GM19463 (cell line): ENCODE data around the gene ALG8.
"Not testable (repeated sequence)": the region's sequence is repeated elsewhere in the genome, so short reads cannot be mapped to it uniquely, and the experiment has no call there.

ENCODE experiments used
- ATAC-seq: cut with Tn5 transposase; IDR thresholded peaks from one replicate; pipeline ENCODE4 v1.9.1; 2021; ENCODE audit warnings: mild to moderate bottlenecking, moderate library complexity; ENCODE audit not compliant: unreplicated experiment

ALG8 gene

DNA sequence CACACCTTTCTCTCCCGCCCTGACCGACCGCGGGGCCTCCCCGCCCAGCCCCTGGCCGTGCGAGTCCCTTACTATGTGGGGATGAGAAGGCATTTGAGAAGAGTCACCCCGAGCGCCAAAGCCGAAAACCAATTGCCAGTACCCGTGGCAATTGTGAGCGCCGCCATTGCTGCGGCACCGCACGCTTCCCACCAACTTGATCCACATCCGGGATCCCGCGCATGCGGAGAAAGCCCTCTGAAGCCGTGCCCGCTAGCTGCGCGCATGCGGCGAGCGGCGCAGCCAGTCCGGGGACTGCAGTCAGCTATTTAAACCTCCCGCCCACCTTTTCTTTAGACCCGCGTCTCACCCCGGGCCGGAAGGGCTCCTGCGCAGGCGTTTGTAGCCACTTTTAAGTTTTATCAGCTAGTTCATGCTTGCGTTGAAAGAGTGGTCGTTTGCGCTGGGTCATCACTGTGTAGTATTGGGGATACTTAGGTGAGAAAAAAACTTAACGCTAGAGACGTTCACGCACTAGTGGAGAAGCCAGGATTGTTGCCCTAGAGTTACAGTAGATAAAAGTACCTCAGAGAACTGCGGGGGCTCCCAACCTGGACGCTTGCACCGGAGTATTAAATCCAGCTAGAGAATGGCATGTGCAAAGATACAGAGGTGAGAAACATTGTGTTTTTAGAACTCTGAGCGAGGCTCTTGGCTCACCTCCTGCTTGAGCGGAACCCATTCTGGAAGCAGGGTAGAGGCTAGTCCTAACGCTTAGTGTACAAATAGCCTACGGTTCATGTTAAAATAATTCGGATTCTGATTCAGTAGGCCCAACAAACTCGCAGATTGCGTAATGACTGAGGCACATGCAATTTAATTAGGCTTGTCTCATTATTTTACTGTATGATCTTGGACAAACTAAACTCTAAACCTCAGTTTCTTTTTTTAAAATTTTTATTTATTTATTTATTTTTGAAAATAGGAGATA, at the start of gene ALG8:
ALG8 (minus strand) TSS at position 205 of the 970 bp plus-strand sequence; CDS start at position 167, 38 bp downstream.
- ATAC-seq: peak; percentile 94

DNA sequence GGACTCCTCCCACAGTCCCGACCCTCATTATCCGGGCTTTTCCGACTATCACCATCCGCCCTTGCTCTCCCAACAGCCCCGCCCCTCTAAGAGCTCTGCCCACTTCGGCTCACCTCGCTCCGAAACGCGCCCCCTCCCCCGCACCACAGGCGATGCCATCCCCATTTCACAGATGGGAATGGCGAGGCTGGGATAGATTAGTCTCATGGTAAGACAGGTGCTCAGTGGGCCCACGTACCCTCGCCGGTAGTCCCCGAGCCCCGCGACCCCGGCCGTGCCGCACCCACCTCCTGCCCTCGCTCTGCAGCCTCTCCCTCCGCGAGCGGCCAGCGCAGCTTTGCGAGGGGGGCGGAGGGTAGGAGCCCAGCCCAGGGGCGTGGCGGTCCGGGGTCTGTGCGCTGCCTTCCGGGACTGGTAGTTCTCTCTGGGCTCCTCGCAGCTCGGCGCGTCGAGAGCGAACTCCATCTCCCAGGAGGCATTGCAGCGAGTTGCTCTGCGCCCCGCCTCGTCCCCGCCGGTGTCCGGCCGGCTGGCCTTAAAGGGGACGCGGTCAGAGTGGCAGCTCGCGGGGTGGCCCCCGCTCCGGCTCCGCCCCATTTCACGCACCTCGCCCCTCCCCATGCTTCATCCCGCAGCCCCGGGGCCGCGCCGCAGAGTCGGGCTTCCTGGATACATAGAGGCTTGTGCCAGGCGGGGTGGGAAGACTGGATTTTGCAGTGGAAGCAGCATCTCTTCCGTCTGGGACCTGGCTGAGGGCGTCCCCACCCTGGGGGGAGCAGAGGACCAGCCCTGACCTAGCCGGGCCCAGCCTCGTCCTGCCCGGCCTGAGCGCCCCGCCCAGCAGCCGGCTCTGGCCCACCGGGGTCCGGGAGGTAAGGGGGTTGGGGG, 49.1 kb upstream of the ALG8 start, which contains the start of the genes KCTD21 and USP35:
KCTD21 (minus strand) TSS at position 341 of the 888 bp plus-strand sequence. CDS start 14,072 bp downstream, outside the sequence.
USP35 (plus strand) TSS at position 634 of the 888 bp plus-strand sequence. CDS start 7,327 bp downstream, outside the sequence.
- ATAC-seq: peak; percentile 94

DNA sequence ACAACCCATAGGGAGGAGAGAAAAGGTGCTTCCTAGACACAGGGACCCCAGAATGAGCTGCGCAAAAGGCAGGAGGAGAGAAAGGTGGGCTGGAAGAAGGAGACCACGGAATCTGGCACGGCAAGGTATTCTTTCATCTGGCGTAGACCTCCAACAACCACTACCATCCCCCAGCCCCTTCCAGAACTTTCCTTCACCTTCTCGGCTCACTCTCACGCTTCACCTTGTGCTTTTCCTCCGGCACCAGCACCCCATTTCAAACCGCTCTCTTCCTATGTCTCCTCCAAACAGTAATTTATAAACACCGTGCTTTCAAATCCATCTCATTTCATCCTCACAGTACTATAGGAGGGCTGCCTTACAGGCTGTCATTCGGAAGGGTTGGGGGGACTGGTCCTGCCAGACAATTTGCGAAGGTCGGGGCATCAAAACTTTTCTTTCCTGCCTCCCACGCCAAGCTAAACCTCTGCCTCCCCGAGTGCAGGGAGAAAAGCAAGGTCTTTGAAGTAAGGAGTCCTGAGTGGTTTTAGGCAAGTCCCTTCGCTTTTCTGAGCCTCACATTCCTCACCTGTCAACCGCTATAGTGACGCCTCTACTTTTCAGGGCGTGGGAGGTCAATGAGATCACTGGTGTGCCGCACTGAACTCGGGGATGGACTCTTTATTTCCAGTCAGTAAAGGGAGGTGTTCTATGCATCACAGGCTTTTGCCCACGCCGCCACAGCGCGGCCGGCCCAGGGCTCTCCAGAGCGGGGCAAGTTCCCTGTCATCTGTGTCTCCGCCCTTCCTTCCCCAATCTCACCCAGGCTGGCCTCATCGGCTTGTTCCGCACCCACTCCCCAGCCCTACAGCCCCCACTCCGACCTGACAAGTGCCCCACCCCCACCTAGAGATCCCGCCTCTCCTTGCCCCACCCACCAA, 48.2 kb upstream of the ALG8 start:
- ATAC-seq: peak; percentile 12

DNA sequence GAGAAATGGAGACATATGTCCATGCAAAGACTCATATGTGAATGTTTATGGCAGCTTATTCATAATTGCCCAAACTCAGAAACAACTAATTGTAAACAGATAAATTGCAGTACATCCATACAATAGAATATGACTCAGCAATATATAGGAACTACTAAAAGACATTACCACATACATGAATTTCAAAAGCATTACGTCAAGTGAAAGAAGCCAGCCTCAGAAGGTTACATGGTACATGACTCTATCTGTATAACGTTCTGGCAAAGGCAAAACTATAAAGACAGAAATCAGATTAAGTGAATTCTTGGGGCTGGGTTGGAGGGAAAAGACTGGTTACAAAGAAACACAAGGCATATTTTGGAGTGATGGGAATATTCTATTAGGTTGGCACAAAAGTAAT, 41.8 kb upstream of the ALG8 start:
- ATAC-seq: no peak

DNA sequence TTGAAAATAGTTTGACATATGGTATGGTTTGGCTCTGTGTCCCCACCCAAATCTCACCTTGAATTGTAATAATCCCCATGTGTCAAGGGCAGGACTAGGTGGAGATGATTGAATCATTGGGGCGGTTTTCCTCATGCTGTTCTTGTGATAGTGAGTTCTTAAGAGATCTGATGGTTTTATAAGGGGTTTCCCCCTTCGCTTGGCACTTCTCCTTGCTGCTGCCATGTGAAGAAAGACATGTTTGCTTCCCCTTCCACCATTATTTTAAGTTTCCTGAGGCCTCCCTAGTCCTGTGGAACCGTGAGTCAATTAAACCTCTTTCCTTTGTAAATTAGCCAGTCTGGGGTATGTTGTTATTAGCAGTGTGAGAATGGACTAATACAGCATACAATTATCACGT, 41.3 kb upstream of the ALG8 start:
- ATAC-seq: no peak

DNA sequence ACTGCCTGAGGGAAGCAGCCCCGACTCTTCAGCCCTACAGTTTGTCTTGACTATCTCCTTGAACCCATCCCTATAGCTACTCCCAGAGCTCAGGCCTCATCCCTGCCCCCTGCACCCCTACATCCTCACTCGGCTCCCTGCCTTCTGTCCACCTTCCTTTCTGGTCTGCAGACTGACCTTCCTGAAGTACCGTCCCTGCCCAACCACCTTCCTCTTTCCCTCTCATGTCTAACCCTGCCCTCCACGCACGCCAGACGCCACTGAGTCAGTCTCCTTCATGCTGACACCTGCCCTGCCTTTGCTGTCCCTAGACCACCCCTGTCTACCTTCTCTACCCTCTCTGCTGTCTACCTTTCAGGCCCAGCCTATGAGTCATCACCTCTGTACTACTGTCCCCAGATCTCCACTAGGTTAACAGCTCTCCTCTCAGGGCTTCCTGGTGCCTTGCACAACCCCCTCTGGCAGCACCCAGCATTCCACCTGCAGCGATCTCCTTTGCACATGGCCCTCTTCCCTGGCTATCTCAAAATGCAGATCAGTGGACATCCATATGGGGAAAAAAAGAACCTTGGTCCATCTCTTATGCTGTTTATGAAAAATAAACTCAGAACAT, 40.1 kb upstream of the ALG8 start:
- no peak for ATAC-seq

DNA sequence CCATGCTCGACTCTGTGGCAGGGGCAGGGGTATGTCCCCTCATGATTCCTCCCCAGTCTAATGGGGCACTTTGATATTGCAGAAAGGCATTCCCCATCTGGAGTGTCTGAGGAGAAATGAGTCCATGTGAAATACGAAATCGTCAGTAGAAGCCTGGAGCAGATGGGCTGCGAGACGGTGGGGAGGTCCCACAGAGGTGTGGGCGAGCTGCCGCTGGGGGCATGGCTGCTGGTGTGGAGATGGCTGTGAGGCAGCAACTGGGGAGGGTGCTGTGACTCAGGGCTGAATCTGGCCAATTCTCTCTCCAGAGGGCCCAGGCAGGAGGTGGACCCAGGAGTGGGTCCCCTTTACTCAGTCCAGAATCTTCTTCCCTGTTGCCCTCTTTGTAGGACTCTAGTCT, 37.8 kb upstream of the ALG8 start:
- no peak for ATAC-seq

DNA sequence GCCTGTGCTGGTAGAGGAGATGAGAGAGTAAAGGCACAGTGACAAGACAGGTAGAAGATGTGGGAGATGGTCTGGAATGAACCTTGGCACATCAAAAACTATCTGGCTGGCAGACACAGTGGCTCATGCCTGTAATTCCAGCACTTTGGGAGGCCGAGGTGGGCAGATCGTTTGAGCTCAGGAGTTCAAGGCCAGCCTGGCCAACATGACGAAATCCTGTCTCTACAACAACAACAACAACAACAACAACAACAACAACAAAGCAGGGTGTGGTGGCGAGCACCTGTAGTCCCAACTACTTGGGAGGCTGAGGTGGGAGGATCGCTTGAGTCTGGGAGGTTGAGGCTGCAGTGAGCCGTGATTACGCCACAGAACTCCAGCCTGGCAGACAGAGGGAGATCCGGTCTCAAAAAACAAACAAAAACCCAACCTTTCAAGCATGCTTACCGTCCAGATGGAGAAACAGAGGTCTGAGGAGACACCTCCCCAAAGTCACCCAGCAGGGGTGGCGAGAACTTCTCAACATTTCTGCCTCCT, 37.2 kb upstream of the ALG8 start:
- ATAC-seq: no peak

DNA sequence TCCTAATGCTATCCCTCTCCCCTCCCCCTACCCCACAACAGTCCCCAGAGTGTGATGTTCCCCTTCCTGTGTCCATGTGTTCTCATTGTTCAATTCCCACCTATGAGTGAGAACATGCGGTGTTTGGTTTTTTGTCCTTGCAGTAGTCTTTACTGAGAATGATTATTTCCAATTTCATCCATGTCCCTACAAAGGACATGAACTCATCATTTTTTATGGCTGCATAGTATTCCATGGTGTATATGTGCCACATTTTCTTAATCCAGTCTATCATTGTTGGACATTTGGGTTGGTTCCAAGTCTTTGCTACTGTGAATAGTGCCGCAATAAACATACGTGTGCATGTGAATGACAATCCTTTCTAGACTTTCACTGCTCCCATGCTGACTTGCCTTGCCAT, 36.4 kb upstream of the ALG8 start:
- ATAC-seq: not testable (repeated sequence)

DNA sequence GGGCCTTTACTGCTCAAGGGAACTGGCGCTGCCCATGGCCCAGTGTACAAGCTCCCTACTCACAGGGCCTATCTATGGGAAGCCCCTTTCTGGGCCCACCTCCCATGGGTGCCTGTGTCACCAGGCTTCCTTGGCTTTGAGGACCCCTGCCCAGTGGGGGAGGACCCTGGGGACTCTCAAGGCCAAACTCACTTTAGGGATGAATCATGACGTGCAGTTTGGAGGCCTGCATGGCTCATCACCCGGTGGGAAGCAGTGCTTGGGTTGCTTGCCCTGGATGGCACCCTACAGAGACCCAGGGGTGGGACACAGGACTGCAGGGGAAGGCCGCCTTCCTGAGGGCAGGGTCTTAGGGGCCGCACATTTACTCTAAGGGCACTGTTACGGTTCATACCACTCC, 32.5 kb upstream of the ALG8 start:
- no peak for ATAC-seq

DNA sequence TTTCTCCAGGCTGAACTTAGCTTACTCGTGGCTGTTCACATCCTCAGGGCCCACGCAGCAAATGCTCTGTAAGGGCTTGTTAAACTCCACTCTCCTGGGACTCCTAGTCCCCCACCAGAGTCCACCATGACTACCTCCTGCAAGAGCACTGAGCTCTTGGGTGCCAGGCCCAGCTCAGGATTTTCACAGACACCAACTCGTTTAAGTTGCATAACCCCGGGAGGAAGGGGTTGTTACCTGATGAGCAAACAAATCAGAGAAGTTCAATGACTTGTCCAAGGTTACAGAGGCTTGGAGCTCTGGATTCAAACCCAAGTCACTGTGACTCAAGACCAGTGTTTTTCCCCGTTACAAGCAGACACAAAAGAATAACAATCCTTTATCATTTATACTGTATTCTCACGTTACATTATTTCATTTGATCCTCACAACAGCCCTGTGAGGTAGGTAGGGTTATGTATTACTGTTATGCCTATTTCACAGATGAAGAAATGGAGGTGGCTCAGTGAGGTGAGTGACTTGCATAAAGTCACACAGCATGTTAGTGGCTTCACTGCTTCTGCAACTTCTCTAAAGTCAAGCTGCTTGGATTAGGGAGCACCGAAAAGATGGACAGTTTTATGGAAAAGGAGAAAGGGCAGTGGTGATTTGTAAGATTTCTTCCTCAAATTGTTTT, 31.6 kb upstream of the ALG8 start:
- ATAC-seq: no peak

DNA sequence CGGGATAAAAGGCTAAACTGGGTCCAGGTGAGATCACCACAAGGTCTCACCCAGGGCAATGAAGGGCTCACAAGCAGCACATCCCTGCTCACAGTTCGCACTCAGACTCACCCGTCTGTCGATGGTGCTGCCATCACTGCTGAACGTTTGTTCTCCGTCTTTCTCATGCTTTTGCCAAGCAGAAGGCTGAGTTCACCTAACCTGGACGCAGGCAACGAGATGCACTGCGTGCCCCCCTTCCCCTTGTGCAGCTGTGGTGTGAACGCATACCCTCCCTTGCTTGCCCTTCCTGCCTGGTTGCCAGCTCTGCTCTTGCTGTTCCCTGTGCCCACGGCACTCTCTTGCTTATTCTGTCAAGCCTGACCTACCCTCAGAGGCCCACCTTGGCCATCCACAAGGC, 31.0 kb upstream of the ALG8 start:
- ATAC-seq: no peak

DNA sequence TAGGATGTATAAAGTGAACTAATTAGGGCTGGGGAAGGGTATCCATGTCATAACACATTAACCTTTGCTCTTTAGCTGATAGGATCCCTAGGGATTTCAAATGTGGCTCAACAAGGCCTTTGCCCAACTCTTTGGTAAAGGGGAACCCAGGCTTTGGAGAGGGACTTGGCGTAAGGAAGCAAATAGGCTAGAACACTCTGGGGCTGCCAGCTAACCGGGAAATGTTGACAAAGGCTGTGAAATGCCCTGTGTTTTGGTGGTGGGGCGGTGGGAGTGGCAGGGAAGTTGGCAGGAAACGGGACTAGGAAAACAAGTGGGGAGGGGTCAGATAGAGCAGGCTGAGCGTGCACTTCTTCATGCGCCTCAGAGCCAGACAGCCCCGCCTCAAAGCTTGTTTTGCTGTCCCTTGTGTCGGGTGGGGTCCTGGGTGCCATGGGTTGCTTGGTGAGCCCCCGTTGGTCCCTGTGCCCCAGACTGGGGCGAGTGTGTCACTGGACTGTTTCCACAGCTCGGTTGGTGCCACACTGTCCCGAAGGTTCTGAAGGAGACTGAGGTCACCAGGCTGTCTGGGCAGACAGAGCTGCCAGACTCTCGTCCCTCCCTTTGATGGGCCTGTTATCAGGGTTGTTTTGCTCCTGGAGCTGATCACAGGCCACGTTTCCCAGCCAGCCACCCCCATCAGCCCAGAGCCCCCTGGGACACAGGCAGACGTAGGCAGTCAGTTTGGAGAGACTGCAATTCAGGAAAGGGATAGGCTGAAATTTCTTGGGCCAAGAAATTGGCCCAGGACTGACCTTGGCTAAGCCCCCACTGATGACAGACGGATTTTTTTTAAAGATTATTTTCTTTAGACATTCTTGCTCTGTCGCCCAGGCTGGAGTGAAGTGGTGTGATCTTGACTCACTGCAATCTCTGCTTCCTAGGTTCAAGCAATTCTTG, 29.4 kb upstream of the ALG8 start:
- no peak for ATAC-seq

DNA sequence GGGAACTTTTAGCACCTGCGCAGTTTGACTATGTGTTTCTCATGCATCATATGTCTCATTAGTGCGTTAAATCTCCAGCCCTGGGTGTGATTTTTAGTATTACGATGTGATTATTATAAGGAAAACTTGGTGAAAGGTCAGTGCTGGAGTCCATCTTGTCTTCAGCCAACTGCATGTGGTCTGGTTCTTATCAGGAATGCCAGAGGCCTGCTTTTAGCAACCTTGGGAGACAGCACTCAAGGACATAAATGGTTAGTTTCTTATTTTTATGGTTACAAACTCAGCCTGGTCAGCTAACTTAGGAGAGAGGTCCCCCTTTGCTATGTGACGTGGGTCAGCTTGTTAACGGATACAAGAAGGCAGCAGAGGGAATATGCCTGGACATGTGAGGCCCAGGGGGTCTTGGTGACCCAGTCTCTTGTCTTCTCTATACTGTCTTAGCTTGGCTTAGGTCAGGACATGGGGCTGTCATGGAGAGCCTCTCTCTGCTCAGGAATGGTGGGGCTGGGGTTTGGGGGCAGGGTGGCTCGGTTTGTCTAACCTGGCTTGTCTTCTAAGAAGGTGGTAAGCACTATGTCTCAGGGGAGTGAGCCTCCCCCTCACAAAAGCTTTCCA, 27.5 kb upstream of the ALG8 start:
- ATAC-seq: no peak

DNA sequence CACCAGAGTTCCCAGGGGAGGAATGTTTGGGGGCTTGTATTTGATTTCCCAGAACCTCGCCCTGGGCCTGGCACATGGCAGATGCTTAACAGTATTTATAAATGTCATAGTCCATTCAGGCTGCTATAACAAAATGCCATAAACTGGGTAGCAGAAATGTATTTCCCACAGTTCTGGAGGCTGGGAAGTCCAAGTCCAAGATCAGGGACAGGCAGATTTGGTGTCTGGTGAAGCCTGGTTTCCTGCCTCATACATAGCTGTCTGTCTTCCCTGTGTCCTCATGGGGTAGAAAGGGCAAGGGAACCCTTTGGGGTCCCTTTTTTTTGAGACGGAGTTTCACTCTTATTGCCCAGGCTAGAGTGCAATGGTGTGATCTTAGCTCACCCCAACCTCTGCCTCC, 25.0 kb upstream of the ALG8 start:
- no peak for ATAC-seq

DNA sequence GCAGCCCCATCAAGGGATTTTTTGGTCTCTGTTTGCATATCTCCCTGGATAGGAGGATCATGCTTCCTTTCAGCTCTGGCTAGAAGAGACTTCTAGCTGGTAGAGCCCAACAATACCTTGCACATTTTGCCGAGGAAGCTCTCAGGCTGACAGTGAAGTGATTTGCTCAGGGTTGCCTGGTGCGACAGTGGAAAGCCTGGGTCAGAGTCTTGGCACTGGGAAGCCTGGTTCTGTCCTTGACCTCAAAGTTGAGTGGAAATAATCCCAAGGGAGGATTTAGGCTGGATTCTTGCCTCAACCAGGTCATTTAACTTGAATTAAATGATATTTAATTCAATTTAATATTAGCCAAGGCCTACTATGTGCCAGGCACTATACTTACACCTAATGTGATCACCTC, 24.4 kb upstream of the ALG8 start:
- no peak for ATAC-seq

DNA sequence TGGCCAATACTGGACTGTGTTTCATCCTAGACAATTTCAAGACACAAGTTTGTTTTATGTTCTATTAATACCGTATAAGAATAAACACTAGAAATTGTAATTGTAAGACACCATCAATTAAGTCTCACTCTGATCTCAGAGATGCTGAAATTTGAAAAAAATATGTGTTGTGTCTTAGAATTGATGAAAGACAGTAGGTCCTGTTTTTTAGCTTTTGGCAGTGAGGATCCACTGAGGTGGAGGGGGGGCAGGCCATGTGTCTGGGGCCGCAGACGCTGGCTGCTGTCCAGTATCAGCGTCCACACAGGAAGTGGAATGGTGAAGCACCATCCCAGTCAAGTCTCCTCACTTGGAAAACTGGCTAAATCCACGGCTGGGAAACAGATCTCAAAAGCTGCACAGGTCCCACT, 22.5 kb upstream of the ALG8 start:
- ATAC-seq: no peak

DNA sequence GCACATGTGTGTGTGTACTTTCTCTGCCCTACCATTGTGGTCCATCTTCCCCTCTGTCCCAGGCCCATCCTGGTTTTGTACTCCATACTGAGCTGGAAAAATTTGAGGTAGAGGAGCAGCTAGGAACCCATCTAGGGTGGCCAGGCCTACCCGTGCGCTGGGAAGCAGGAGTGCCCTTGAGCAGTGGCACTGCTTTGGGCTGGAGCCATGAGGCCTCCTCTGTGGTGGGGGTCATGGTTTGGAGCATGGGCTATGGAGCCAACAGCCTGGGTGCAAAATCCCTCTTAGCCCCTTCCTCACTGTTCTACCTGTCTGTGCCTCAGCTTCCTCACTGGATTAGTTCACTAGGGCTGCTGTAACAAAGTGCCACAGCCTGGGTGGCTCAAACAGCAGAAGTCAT, 21.9 kb upstream of the ALG8 start:
- ATAC-seq: no peak
